HG02884 (cell line): ENCODE measurements around the gene GID8.

Experiments
- ATAC-seq: cut with Tn5 transposase; IDR thresholded peaks from one replicate; pipeline ENCODE4 v1.9.1; 2021; ENCODE audit warnings: mild to moderate bottlenecking, moderate library complexity; ENCODE audit not compliant: unreplicated experiment

Gene GID8

DNA sequence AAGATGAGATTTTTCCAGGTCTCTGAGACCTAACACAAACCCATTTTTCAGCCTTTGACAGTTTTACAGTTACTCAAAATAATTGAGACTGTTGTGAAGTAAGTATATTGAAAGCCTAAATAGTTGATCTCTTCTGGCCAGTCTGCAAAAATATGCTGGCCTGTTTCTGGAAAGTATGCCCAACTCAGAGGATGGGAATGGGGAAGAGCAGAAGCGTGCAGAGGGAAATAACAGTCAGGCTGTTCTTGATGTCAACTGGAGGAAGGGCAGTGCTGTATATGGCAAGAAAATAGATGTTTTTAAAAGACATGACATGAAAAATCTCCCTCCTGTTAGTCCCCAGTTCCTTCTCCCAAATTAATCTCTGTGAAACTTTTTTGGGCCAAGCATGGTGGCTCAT lies 3.8 kb downstream of the GID8 start:
- ATAC-seq = no peak

DNA sequence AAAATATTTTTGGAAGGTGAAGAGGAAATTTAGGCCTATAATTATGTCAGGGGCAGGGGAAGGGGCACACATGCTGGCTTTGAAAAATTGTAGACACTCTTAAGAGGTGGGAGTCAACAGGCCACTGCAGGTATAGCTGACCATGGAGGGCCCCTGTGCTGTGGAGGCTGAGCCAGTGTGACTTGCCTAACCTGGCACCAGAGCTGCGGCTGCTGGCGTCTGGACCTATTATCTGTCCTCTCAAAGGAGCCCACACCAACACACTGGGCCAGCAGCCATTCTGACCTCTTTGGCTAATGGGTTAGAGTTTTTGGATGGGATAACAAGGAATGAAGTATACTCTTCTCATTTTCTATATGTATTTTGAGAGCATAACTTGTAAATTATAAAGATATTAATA lies 4.5 kb downstream of the GID8 start:
- ATAC-seq = no peak

DNA sequence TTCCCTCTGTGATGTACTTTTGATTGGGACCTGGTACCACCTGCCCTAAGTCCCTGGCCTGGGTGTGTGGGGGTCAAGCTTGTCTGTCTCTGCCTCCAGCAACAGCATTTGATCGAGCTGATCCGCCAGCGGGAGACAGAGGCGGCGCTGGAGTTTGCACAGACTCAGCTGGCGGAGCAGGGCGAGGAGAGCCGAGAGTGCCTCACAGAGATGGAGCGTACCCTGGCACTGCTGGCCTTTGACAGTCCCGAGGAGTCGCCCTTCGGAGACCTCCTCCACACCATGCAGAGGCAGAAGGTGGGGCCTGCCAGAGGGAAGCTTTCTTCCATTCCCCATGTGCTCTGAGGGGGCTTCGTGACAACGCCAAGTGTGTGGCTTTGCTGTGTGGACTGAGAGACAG lies 5.4 kb downstream of the GID8 start:
- no peak for ATAC-seq

DNA sequence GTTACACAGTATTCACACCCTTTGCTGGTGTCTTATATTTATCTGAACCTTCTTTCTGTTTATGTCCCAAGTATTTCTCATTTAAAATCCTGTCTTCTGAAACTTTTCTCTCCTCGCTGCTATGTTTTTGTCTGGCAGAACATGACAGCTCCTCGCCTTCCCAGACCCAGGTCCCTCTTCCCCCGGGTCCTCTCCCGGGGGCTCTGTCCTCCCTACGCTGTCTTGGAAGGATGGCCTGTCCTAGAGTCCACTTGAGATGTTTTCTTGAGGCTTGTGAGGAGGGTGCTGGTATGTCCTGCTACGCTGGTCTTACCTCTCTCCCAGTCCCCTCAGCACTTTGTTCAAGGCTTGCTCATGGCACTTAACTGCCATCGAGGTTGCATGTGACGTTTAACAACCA lies 6.2 kb downstream of the GID8 start:
- no peak for ATAC-seq

DNA sequence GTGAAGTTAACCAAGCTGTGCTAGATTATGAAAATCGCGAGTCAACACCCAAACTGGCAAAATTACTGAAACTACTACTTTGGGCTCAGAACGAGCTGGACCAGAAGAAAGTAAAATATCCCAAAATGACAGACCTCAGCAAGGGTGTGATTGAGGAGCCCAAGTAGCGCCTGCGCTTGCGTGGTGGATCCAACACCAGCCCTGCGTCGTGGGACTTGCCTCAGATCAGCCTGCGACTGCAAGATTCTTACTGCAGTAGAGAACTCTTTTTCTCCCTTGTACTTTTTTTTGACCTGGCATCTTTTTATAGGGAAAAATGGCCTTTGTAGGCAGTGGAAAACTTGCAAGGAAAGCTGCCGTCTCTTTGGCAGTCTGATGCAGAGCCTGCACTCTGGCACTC lies 6.8 kb downstream of the GID8 start:
- no peak for ATAC-seq

DNA sequence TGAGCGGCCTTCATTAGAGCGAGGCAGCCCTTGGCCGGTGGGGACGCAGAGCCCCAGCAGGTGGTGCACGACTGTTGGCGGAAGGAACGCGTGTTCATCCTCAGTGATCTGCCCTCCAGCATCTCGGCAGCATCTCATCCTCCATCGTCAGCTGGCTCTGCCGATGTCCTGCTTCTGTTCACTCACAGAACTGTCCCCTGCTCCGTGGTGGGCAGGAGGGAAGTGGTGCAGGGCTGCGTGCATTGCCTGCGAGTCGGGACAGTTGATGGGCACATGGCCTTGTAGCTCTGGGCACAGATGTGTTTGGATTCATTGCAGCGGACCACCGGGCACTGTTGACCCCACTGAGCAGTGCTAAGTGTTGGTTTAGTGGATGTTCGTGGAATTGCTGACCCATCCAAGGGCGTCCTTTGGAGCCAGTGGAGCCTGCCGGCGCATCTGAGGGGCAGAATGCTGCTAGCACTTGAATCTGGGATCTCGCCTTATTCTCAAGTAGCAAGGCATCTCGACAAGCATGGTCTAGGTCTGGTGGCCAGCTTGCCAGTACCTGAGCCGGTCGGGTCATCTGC lies 7.9 kb downstream of the GID8 start:
- no peak for ATAC-seq

DNA sequence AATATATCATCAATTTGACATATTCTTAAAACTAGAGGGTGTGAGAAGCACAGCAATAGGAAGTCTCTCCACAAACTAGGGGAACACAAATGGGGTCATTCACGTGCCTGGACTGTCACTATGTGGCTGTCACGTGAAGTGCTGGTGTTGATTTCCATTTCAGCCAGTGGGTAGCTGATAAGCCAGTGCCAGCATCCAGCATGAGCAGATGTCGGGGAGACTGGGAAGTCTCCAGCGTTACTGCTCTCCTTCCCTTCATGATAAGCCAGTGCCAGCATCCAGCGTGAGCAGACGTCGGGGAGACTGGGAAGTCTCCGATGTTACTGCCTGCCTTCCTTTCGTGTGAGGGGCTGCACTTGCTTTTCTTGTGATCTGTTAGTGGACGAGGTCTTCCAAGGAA lies 9.0 kb downstream of the GID8 start:
- ATAC-seq = no peak

DNA sequence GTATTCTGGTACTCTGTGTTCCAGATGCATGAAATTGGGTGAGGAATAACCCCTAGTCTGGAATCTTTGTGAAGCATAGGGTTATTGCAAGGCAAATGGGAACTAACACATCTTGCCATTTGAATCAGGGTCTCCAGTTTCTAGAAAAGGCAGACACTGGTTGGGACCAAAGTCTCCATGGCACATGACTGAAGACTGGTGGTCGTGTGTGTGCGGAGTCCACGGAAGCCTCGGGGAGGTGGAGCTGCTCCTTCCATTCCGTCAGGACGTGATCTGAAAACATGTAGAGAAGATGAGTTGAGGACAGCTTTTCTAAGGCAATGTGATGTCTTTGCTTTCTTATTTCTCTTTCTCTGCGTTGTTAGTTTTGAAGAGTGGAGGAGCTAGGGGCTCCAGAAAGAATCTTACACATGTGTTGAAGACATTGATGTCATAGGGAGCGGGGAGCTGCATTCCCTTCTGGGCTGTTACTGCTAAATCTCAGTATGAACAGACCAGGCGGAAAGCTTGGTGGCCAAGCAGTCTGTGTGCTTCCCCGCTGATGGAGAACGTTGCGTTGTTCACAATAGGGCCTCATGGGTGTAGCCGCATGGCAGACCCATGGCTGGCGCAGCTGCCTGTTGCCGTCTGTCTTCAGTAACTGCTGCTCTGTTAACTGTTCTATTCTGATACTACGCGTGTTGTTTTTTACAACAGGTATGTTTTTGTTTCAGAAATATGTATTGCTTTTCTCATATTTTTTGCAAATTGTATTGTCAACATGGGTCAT lies 9.8 kb downstream of the GID8 start:
- no peak for ATAC-seq

DNA sequence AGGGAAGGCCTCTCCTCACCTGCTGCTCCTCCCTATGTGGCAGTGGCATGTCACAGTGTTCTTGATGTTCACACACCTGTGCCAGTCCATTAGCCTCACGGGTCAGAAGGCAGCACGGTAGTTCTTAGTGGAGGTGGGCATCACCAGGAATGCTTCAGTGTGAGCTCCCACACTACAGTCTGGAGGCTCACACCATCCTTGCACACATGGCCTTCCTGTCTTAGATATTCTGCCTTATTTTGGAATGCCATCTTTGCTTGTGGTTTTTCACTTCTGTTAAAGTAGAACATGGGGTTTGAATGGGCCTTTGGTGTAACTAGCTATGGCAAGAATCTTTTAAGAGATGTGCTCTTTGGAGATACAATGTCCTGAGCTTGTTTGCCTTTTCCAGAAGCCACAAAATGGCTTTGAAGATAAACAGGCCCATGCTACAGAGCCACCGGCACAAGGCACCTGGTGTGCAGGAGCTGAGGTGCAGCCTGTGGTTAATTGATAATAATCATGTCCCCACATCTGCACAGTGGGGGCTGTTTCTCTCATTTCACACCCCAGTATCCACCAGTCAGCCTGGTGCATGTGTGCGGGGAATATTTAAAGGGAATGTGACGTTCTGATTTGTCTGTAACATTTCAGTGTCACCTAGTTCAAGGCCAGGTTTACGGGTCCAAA lies 11.3 kb downstream of the GID8 start:
- no peak for ATAC-seq

DNA sequence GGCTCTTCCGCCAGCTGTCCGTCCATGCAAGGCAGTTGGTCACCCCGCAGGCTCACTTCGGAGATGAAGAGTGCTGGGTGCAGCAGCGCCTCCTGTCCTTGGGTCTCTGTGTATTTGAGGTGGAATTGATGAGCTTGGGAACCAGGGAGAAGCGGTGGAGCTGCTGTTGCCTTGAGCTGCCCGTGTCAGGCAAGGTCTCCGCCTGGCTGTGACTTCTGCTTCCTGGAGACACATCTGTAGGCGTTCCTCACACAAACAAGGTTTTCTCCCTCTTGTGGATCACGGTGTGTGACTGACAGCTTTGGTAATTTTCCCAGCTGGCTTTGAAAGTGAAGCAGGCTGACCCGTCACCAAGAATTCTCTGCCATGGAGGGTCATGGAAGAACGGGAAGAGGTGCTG lies 12.0 kb downstream of the GID8 start:
- ATAC-seq = no peak

DNA sequence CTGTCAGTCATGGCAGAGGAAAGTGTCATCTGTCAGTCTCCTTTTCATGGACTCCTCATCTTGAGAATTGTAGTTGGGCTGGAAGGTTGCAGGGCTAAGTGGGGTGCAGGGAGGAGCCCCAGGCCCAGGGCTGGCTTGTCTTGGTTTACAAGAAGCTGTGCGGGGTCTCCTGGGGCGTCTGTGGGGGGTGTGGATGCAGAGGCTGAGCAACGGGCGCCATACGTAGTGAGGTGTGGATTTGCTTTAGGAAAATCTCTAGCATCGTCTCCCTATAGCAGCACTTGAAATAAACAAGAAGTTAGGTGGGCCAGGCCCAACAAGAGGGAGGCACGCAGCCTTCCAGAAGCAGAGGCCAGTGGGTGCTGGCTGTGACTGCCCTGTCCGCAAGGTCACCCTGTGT lies 12.8 kb downstream of the GID8 start:
- no peak for ATAC-seq

DNA sequence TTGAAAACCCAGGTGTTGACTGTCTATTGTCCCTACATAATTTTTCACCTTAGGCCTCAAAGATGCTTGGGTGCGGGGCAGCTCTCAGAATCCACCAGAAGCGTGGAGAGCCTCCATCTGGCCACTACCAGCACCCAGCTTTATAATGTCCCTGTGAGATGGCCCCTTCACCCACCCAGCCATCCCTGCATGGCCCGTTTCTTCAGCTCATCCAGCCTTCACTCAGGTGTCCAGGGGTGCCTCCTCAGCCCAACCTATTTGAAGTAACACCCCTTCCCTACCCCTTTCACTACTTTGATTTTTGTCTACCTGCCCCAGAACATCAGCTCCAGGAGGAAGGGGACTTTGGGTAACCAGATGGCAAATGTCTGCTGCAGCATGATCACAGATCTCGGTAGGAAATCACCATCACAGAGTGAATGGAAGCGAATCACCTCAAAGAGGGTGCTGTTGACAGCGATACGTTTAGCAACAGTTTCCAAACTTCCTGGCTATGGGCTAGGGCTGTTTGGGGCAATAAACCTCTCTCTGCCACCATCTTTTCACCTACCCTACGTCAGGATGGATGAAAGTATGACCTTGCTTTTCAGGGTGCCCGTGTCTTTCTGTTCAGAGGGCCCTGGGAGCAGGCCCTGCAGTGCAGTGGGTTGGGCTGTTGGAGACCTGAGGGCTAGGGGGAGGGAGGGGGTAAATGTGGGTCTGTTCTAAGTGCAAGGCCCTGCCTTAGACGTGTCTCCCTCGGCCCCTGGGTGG lies 13.4 kb downstream of the GID8 start:
- no peak for ATAC-seq

DNA sequence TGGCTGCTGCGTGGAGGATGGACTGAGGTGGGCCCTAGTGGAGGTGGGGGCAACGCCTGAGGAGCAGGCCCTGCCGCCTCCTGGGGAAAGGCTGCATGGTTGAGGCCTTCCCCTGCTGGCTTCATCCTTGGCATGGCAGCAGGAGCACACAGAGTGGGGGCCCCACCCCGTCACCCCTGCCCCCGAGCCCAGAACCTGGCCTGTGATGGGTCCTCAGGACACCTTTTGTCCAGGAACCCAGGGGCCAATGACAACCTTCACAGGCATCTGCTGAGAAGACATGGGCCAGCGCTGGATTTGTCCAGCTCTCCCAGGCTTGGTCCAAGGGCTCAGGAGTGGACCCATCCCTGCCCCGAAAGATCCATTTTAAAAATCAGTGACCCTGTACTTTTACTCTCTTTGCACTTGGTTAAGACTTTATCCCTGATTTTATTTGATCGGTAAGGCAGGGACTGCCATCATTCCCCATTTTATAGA lies 14.0 kb downstream of the GID8 start:
- no peak for ATAC-seq

DNA sequence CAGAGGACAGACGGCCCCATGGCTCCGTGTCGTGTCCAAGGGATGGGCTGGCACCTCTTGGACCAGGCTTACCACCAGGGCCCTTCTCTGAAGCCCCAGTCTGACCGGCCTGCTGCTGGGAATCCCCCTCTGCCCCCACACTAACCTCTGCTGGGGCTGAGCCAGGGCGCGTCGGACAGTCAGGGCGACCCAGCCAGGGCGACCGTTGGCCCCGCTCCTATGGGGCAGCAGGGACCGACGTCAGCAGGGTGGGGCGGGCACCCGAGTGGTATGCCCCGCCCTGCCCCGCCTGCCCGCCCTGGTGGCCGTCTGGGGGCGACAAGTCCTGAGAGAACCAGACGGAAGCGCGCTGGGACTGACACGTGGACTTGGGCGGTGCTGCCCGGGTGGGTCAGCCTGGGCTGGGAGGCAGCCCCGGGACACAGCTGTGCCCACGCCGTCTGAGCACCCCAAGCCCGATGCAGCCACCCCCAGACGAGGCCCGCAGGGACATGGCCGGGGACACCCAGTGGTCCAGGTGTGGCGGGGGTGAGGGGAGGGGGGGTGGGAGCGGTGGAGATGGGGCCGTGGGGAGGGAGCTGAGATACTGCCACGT lies 14.5 kb downstream of the GID8 start, which contains the start of gene SLC17A9:
Gene SLC17A9, plus strand, starts transcription at position 337 of the 595 bp plus-strand sequence. Its CDS starts 122 bp downstream, at position 459.
- ATAC-seq = no peak

DNA sequence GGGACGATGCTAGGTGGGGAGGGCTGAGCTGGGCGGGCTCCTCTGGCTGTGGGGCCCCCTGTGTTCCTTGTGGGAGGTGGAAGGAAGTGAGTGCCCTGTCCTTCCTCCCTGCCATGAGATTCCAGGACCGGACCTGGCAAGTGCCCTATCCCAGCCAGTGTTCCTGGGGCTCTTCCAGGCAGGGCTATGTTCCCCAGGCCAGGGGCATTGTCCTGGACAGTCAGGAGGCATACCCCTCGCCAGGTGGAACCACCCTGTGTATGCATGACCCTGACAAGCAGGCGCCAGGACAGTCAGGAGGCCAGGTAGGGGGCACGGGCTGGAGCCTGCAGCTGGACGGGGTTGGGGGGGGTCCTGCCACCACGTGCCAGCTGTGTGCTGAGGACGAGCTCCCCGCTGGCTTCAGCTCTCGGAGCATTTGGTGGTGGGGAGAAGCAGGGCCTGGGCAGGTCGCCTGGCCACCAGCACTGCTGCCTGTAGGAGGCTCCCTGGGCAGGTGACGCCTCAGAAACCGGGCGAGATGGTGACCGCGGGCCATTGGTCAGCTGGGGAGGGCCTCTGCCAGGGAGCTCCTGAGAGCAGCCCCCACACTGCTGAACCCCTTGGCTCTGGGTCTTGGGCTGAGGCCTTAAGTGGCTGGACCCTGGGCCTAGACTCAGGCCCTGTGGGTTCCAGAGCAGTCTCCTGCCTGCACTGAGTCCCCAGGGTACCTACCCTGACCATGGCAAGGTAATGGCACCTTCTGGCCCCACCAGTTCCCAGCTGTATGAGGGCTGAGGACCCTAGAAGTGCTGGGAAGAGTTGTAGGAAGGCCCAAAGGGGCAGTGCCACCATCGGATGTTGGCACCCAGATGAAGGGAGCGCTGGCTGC lies 15.3 kb downstream of the GID8 start:
- ATAC-seq = no peak

DNA sequence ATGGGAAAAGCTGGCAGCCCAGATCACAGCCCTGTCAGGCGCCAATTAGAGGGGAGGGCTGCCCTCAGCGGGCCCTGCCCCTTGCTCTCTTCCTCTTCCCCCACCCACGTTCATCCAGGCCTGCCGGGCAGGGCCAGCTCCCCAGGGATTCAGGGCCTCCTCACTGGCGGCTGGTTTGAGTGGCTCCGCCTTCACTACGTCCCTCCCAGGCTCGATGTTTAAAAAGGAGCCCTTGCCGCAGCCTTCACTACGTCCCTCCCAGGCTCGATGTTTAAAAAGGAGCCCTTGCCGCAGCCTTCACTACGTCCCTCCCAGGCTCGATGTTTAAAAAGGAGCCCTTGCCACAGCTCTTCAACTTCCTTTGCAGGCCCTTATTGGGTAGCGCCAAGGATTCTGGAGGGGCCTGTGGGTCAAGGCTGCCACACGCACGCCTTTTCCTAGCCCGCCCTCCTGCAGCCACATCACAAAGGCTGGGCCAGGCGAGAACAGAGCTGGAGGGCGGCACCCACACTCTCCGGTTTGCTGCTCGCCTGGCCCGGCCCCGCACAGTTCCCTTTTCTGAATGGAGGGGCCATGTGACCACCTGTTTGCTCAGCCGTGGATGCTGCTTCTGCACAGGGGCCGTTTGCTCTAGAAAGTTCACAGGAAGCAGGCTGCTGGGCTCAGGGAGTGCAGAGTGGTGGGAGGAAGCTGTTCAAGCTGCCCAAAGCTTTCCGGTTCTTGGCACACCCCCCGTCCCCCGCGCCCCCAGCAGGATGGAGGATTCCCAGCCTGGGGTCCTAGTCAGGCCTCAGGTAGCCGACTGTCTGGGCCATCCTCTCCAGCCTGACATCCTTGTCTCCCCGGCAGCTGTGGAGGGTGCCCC lies 16.1 kb downstream of the GID8 start:
- peak; percentile 78 for ATAC-seq

DNA sequence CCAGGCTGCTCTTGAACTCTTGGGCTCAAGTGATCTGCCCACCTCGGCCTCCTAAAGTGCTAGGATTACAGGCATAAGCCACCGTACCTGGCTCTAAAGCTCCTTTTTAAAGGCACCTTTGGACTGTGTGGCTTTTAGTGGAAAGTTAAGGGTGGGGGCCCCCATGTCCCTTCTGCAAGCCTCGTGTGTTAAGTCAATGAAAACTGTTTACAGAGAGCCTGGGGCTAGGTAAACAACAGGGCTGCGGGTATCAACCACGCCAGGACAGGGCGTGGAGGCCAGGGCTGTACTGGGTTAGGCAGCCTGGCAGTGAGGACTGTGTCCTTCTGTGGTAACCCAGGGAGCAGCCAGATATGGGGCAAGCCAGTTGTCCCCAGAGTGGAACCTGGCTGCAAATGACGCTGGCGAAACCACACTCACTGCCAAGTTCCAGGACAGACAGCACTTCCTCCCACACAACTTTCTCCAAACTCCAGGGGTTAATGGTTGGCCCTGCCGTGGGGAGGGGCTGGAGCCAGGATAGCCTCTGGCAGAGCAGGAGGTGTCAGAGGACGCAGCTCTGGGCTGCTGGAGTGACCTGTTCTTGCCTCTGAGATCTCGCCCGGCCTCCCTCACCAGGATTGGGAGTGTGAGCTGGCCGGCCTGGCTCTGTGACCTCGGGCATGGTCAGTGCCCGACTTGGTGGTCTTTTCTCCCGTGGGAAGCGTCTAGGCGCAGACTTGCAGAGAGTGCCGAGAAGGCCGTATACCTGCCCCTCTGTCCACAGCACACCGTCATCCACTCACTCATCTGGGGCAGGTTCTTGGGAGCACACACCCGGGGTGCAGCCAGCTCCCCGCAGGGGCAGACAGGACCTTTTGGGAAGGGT lies 17.8 kb downstream of the GID8 start:
- no peak for ATAC-seq
